Right atrium auricular region (tissue), 2 donors: ENCODE measurements around the gene ANP32D. TPM values are rescaled to one million over a fixed set of nuclear protein-coding genes. Genes with fewer than 3 reads are reported as not detected.
"Not testable (repeated sequence)": the region's sequence is repeated elsewhere in the genome, so short reads cannot be mapped to it uniquely, and the experiment has no call there.

ENCODE experiments used
- DNase-seq: peaks from one replicate; pipeline ENCODE4 v3.0.0-alpha.2; 2019; ENCODE audit warnings: low spot score
- H3K27ac ChIP-seq, 2 donors: fragments of 200-600 bp; sonication (generic); 1 replicate in 1 of 2; 2 replicates in 1 of 2; pipeline ENCODE4 v1.5.1; 2016 to 2019
- H3K27me3 ChIP-seq, 2 donors: fragments of 200-600 bp; sonication (generic); one replicate each; pipeline versions ENCODE4 v1.5.1 to v1.6.0; 2017 to 2019
- H3K36me3 ChIP-seq: fragments of 200-600 bp; sonication (generic); one replicate; pipeline ENCODE4 v1.5.1; 2016
- H3K4me1 ChIP-seq, 2 donors: fragments of 200-600 bp; sonication (generic); one replicate each; pipeline versions ENCODE4 v1.5.1 to v1.6.0; 2017 to 2019
- H3K4me3 ChIP-seq, 2 donors: fragments of 200-600 bp; sonication (generic); 1 replicate in 1 of 2; 2 replicates in 1 of 2; pipeline ENCODE4 v1.5.1; 2017 to 2019; ENCODE audit warnings: mild to moderate bottlenecking in 1 of 2, moderate library complexity in 1 of 2
- H3K9me3 ChIP-seq, 2 donors: fragments of 200-600 bp; sonication (generic); one replicate each; pipeline ENCODE4 v1.5.1; 2019
- CTCF ChIP-seq, 2 donors: fragments of 200-600 bp; sonication (generic); IDR thresholded peaks; one replicate each; pipeline ENCODE4 v1.5.1; 2019; ENCODE audit warnings: antibody characterized with exemption in 2 of 2
- total RNA-seq, 2 donors: library from RNA; depleted of rRNA; stranded (reverse); fragments of >200 nt; gene quantifications; one replicate each; pipeline ENCODE4 v1.1.0, GENCODE V29; 2016

ANP32D gene
- total RNA-seq, 2 donors from 2014 or later: not detected

GRCh38 chr12:48486261-48486660, 13.9 kb downstream of the ANP32D start:
- no peaks in the 10 kb centered on the region for H3K4me1 ChIP-seq
- no peaks in the 10 kb centered on the region for H3K27me3 ChIP-seq
- H3K27ac ChIP-seq: no peak overlapping the region
- DNase-seq: no peak
- no peaks in the 10 kb centered on the region for H3K36me3 ChIP-seq
- no peak overlapping the region for H3K4me3 ChIP-seq
- no peaks in the 10 kb centered on the region for H3K9me3 ChIP-seq
- no peak for TF ChIP-seq CTCF (IDR thresholded peaks at IDR 0.05)

GRCh38 chr12:48486679-48487078, 14.3 kb downstream of the ANP32D start:
- no peak overlapping the region for H3K4me3 ChIP-seq
- no peak overlapping the region for H3K27ac ChIP-seq
- no peaks in the 10 kb centered on the region for H3K36me3 ChIP-seq
- no peaks in the 10 kb centered on the region for H3K4me1 ChIP-seq
- no peak for DNase-seq
- no peaks in the 10 kb centered on the region for H3K27me3 ChIP-seq
- no peaks in the 10 kb centered on the region for H3K9me3 ChIP-seq
- TF ChIP-seq CTCF (IDR thresholded peaks at IDR 0.05): no peak

- H3K27ac ChIP-seq: no peak overlapping the region
- H3K9me3 ChIP-seq: no peaks in the 10 kb centered on the region
- H3K36me3 ChIP-seq: no peaks in the 10 kb centered on the region
- H3K4me3 ChIP-seq: no peak overlapping the region
- no peaks in the 10 kb centered on the region for H3K4me1 ChIP-seq
- H3K27me3 ChIP-seq: no peaks in the 10 kb centered on the region
- TF ChIP-seq CTCF (IDR thresholded peaks at IDR 0.05): no peak
- no peak for DNase-seq
These were observed 16.7 kb downstream of the ANP32D start for GRCh38 chr12:48489012-48489411.

GRCh38 chr12:48489456-48489855, 17.1 kb downstream of the ANP32D start:
- H3K27ac ChIP-seq, H3K36me3 ChIP-seq, H3K27me3 ChIP-seq, DNase-seq, H3K9me3 ChIP-seq, H3K4me3 ChIP-seq, H3K4me1 ChIP-seq: not testable (repeated sequence)

- not testable (repeated sequence) for H3K4me1 ChIP-seq, H3K36me3 ChIP-seq, DNase-seq, H3K27me3 ChIP-seq, H3K27ac ChIP-seq, H3K9me3 ChIP-seq, H3K4me3 ChIP-seq
These were observed 27.9 kb downstream of the ANP32D start for GRCh38 chr12:48500281-48500680.

GRCh38 chr12:48506836-48507235, 34.5 kb downstream of the ANP32D start:
- not testable (repeated sequence) for H3K4me1 ChIP-seq, H3K9me3 ChIP-seq, DNase-seq, H3K4me3 ChIP-seq, H3K27me3 ChIP-seq, H3K27ac ChIP-seq, H3K36me3 ChIP-seq

GRCh38 chr12:48508987-48509386, 36.6 kb downstream of the ANP32D start:
- no peak for TF ChIP-seq CTCF (IDR thresholded peaks at IDR 0.05)

More at GRCh38 chr12:48508987-48509386, 36.6 kb downstream of the ANP32D start:
- Histone ChIP-seq H3K27me3 (no peaks in the 10 kb centered on the region), H3K27ac (no peak overlapping the region), H3K4me3 (no peak overlapping the region), H3K9me3 (peaks cover 0 to 7% of the 10 kb centered on the region in 2 donors), H3K4me1 (no peaks in the 10 kb centered on the region), H3K36me3 (no peaks in the 10 kb centered on the region)
- DNase-seq: no peak
